Gastrocnemius medialis (tissue), 4 donors: ENCODE data around the gene S1PR3.

Experiments used
- CTCF ChIP-seq, 5 experiments: fragments of 450-650 bp in 3 of 5; fragments of 200-600 bp in 2 of 5; sonication (generic) in 2 of 5; IDR thresholded peaks in 4 of 5; conservative IDR thresholded peaks in 1 of 5; 1 replicate in 4 of 5; 2 replicates in 1 of 5; pipeline ENCODE4 v1.5.1; 2016 to 2019; ENCODE audit warnings: antibody characterized with exemption in 5 of 5, mild to moderate bottlenecking in 3 of 5, moderate library complexity in 3 of 5
- POLR2A ChIP-seq, 2 donors: fragments of 450-650 bp; IDR thresholded peaks; one replicate each; pipeline ENCODE4 v1.6.1; 2017; ENCODE audit warnings: antibody characterized with exemption in 2 of 2, mild to moderate bottlenecking in 2 of 2, moderate library complexity in 2 of 2

- TF ChIP-seq CTCF (IDR thresholded peaks at IDR 0.05 in 4 of 5, conservative IDR thresholded peaks at IDR 0.05 in 1 of 5): no peak
- TF ChIP-seq POLR2A (IDR thresholded peaks at IDR 0.05): no peak
Observed at GRCh38 chr9:88965473-88965872, 25.8 kb upstream of the S1PR3 start.
